NCI-H1092 (cell line): ENCODE data around the gene RAP1GAP.
"Not testable (repeated sequence)": the region's sequence is repeated elsewhere in the genome, so short reads cannot be mapped to it uniquely, and the experiment has no call there.

Experiments
- DNase-seq: peaks from one replicate; lab custom pipeline; 2025; lab: John Stamatoyannopoulos, UW

Gene RAP1GAP

DNA sequence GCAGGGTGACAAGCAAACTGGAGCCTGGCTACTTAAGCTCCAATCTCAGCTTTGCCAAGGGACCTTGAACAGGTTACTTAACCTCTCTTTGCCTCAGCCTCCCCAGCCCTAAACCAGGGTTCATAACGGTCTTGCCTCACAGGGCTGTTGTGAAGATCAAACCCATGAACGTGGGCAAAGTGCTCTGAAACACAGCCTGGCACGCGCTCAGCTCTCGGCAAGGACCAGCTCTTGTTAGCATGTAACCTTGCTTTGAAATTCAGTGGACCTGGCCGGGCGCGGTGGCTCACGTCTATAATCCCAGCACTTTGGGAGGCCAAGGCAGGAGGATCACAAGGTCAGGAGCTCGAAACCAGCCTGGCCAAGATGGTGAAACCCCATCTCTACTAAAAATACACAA, 24.8 kb downstream of the RAP1GAP start:
- DNase-seq: no peak

DNA sequence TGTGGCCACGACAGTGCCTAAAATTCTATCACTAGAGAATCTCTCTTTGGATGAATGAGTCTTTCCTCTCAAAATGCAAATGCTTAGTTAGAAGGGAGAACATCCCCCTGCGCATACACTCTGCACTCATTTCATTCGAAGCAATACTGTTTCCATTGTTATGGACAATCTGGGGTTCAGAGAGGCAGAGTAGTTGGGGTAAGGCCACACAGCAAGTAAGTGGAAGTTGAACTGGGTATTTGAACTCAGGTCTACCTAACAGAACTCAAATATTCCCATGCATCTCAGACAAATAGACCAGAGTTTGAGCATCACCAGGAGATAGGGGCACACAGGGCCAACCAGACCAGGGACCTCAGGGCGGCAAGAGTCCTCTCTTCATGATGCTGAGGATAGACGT, 25.5 kb downstream of the RAP1GAP start:
- DNase-seq: no peak

DNA sequence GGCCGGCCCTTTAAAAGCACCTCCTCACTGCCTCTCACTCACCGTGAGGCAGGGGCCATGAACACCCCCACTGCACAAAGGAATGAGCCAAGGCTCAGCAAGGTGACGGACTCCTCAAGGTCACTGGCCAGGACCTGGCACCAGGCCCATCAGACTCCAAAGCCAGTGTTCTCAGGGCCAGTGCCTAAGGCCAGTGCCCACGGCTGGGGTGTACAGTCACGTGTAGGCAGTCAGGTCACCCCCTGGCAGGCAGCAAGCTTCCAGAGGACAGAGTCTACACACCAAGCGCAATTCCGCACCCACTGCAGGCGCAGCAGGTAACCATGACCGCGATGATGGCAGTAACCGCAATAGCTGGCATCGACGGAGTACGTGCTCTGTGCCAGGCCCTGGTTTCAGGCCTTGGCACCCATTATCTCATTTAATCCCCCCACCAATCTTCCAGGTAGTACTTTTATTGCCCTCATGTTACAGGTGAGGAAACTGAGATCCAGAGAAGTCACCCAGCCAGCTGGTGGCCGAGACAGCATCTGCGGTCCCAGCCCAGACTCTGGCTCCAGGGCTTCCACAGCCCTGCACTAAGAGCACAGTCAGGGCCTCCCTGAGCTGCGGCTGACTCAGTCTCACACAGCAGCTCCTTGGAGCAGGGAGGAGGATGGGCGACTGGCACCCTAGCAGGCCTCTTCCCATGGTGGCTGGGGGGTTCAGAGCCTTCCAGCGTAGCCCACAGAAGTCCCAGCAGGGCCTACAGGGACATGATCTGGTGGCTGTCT, 27.0 kb downstream of the RAP1GAP start:
- DNase-seq: no peak

DNA sequence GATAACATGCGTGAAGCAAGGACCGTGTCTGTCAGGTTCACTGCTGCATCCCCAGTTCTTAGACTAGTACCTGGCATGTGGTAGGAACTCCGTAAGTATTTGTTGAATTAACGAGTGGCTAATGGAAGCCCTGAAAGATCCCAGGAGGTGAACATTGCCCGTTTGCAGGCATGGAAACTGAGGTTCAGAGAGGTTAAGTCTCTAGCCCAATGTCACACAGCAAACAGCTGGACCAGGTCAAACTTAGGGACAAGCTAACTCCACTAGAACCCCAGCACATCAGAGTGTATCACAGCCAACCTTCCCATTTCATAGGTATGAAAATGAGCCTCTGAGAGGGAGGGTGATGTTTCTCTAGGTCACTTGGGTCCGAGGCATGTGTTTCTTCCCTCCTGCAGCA, 27.6 kb downstream of the RAP1GAP start:
- DNase-seq: no peak

DNA sequence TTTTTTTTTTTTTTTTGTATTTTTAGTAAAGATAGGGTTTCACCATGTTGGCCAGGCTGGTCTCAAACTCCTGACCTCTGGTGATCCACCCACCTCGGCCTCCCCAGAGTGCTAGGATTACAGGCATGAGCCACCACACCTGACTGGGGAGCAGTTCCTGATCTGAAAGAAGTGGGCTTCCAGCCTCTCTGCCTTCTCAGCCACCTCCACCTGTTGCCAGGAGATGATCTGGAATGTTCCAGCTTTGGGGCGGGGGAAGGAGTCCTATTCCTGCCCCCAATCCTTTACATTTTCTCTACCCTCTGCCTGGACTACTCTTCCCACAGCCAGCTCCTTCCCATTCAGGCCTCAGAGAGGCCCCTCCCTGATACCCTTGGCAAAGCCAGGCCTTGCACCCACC, 28.1 kb downstream of the RAP1GAP start:
- DNase-seq: no peak

DNA sequence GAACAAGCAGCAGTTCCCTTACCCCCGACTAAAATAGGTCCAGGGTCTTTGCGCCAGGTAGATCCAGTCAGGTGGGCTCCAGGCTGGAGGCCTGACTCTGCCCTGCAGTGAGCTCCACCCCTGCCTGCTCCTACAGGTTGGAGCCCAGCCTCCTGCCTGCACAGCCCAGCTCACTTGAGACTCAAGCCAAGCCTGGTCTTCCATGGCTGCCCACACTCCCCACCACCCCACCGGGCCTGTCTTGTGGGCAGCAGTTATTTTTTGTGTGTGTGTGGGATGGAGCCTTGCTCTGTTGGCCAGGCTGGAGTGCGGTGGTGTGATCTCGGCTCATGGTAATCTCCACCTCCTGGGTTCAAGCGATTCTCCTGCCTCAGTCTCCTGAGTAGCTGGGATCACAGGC, 28.5 kb downstream of the RAP1GAP start:
- DNase-seq: no peak

DNA sequence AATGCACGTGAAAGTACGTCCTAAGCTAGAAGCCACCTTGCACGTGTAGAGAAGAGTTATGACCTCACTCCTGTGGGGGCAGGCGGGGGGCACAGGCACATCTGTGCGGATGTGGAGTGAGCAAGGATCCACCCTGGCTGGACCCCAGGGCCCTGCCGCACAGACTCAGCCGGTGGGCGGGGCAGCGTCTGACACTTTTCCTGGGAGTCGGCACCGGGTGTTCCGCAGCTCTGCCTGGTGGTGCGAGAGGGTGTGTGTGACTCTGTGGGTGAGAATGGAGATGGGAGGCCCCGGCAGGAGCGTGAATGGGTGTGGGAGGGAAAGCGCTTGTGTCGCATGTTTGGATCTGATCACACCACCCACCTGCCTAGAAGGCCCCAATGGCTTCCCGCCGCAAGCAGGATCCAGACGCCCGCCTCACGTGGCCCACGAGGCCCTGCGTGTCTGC, 29.5 kb downstream of the RAP1GAP start:
- DNase-seq: no peak

DNA sequence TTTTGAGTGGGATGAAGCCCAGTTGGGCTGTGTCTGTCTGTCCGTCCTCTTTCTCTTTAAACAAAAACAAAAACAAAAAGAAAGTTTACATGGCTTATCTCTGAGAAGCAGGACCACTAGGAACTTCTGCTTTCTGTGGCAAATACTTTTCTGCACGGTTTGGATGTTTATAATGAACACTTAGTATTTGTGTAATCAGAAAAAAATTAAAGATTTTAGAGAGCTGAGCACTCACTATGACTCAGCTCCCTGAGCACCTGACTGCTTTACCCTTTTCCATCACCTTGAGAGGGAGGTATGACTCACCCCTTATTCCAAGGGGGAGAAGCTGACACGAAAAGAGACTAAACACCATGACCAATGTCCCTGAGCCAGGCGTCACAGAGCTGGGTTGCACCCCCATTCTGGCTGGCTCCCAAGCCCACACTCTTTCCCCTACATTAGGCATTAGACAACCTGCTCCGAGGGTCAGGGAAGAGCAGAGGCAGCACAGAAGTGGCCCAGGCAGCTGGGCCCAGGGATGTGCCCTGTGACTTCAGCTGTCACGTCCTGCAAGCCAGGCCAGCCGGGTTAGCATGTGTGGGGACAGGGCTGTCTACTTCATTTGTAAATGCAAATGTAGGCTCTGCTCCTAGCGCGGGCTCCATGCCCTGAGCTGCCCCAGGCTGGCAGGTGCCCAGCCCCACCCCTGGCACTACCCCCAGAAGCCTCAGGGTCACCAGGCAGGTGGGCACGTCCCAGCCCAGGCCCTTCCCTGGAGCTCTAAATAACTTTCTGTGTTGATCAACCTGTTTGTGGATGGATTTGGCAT, 30.4 kb downstream of the RAP1GAP start:
- no peak for DNase-seq

DNA sequence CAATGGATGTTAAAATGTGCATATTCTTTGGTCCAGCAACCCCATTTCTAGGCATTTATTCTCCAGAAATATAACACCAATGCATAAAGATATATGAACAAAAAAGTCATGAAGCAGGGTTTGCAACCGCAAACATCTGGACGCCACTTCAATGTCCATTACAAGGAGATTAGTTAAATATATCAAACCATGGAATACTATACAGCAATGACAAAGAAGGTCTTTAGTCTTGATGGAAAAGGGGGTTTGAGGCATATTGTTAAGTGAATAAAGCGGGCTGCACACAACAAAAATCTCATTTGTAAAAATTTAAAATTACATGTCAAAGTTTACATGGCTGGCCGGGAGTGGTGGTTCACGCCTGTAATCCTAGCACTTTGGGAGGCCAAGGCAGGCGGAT, 31.6 kb downstream of the RAP1GAP start:
- no peak for DNase-seq

DNA sequence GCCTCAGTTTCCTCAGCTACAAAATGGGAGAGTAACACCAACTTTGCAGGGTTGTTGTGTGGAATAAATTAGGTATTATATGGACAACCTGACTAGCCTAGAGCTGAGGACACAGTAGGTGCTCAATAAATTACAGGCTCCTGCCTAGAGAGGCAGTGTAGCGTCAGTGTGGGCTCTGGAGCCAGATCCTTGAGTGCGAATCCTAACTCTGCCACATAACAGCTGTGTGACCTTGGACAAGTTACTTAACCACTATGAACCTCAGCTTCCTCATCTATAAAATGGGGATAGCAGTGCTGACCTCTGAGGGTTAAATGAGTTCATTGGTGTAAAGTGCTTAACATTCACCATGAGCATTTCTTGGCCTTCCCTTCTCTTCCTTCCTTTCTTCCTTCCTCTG, 33.1 kb downstream of the RAP1GAP start:
- no peak for DNase-seq

DNA sequence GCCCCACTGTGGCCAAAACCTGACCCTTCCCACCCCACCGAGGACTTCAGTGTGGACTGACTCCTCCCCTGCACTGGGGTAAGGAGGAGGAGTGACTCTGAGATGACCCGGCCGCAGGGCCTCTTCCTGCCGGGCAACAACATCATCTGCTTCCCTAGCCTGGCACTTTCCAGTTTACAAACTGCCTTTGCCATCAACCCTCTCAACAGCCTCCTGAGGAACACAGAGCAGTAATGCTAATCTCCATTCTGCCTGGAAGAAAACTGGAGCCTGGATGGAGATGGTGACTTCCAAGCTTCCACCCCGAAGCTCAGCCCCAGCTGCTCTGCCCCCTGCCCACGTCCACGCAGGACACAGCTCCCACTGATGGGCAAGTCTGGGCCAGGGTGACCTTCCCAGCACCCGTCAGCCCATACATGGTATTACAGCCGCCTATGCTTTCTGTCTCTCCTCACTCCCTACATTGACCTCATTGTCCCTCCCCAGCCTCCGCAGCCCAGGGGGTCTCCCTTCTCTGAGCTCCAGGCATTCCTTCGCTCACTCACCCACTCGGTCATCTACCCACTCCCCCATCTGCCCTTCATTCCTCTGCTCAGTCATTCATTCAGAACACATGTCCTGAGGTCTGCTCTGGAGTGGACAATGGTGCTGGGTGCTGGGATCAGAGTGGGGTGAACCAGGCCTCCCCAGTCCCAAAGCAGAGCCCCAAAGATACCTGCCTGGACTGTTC, 34.2 kb downstream of the RAP1GAP start:
- DNase-seq: no peak

DNA sequence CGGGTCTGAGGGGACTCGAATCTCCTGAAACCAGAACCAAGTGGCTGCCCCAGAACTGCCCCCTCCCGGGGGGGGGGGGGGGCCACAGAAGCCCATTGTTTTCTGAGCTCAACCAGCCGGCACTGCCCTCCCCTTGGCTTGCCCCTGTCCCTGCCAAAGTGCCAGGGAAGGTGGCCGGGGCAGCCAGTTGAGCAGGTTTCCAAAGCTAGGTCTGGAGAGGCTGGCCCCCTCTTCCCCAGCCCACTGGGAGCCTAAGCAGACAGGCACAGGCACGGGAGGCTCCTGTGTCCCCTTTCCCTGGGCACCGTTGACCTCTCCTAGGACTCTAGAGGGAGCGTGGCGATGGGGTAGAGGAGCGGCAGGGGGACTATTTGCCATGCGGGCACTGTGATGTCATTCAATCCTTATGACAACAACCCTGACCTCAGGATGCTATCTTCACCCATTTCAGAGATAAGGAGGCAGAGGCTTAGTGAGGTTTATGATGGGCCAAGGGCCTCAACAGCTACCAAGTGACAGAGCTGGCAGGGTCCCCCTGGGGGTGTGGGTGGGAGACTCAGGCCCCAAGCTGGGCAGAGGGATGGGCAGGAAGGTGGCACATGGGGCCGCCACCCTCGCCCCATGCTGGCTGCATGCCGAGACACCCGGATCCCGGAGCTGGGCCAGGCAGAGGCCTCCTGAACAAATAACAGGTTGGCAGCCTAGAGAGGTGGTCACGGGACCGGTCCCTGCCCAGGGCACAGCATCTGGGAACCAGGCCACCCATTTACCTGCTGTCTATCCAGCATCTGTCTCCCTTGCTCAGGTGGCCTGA, 35.0 kb downstream of the RAP1GAP start:
- DNase-seq: no peak

DNA sequence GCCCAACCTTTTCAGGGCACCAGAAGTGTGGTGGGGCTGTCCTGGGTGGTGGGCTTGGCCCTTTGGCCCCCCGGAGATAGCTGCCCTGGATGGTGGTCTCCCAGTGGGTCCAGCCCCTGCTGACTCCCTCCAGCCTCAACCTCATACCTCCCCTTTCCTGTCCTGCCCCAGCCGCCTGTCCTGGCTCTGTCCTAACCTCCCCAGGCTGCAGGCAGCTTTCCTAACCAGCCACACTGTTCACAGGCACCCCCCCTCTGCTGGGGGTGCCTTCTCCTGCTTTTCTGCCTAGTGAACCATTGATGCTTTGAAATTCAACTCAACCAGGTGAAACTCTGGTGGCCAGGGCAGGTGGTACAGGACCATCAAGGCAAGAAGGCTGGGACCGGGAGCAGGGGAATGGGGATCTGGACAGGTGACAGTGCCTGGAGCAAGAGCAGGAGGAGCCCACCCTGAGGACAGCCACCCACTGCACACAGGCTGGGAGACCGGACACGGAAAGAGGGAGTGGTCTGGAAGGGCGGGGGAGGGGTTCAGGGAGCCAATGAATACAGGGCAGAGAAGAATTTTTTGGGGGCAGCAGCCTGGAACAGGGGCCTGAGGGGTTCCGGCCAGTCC, 35.9 kb downstream of the RAP1GAP start:
- no peak for DNase-seq

DNA sequence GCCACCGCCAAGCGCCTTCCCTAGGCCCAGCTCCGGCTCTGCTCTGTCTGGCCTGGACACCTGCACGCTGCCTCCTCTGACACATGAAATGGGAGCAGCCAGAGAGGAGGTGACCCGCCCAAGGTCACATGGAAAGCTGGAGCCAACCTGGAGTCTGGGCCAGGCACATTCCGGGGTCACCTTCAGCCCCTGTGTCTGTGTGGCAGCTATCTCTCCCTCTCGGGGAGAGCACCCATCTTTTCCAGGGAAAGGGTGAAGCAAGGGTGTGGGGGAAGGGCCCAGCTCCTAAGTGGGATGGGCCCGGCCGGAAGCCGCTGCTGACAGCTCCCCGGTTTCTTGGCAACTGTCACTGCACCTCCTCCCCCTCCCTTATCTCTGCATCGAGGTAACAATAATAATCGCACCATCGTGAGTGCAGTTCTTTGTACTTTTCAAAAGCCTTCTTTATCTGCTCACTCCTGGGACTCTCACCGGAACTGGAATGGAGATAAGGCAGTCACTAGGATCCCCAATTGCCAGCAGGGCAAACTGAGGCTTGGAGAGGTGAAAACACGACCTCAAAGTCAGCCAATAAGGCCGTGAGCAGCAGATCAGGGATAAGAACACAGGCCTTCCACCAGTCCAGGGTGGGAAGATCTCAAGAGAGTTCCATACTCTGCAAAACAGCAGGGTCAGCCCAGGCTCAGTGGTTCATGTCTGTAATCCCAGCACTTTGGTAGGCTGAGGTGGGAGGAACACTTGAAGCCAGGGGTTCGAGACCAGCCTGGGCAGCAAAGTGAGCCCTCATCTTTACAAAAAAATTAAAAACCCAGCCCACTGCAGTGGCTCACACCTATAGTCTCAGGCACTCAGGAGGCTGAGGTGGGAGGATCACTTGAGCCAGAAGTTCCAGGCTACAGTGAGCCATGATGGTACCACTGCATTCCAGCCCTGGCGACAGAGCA, 36.9 kb downstream of the RAP1GAP start:
- DNase-seq: no peak

DNA sequence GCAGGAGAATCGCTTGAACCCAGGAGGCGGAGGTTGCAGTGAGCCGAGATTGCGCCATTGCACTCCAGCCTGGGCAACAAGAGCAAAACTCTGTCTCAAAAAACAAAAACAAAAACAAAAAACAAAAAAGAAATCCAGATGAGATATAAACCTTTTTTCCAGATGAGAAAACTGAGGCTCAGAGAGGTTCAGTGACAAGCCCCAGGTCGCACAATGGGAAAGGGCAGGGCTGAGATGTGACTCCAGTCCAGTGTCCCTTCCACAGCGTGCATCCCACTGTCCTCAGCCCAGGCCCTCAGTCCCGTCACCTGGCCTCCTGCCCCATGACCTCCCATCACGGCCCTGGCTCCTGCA, 37.6 kb downstream of the RAP1GAP start:
- not testable (repeated sequence) for DNase-seq

DNA sequence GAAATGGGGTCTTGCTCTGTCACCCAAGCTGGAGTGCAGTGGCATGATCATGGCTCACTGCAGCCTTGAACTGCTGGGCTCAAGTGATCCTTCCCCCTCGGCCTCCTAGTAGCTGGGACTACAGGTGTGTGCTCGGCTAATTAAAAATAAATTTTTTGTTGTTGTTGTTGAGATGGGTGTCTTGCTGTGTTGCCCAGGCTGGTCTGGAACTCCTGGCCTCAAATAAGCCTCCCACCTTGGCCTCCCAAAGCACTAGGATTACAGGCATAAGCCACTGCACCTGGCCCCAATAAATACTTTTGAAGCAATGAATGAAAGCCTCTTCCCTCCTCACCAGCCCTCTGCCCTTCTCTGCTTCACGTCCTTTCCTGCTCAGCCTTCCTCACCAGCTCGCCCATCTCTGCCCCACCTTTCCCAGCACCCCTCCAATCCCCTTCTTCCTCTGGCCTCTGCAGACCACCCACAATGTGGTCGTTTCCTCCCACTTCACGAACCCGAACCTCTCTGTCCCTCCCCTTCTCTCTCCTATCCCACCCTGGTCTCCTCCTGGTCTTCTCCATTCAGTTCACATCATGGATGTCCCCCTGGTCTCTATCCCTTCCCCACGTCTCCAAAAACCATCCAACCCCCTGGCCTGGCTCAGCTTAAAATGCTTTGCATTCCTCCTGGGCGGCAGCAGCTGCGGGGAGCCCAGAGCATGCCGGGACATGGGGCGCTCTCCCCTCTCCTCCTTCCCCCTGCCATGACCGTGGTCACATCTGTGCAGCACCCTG, 38.4 kb downstream of the RAP1GAP start:
- DNase-seq: no peak

DNA sequence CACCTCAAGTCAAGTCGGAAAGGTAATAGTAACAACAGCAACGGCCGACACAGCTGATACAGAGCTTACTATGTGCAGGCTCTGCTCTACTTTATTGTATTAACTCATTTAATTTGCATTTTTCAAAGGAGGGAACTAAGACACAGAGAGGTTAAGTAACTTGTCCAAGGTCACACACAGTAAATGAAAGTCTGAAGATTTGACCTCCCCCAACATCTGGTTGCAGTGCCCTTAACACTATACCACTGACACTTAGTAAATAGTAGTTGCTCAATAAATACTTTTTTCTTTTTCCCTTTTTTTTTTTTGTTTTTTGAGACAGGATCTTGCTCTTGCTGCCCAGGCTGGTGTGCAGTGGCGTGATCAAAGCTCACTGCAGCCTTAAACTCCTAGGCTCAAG, 39.2 kb downstream of the RAP1GAP start:
- DNase-seq: no peak

DNA sequence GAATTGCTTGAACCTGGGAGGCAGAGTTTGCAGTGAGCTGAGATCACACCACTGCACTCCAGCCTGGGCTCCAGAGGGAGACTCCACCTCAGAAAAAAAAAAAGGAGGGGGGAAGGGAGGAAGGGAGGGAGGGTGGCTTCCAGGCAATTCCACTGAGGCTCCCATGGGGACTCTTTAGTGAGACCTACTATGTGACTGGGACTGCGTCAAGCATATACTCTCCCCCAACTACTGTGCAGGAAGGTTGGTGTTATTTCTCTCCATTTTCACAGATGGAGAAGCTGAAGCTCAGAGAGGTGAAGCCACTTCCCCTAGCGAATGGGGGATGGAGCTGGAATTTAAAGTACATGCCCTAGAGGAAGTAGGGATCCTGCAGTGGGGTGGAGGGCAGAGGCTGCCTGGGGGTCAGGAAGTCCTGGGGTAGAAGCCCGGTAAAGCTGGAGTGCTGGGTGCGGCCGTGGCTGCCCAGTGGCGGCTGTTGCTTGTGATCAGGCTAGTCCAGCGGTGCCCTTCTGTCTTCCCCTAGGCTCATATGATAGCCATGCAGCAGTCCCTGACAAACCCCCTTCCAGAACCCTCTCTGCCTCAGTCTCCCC, 40.3 kb downstream of the RAP1GAP start:
- no peak for DNase-seq

DNA sequence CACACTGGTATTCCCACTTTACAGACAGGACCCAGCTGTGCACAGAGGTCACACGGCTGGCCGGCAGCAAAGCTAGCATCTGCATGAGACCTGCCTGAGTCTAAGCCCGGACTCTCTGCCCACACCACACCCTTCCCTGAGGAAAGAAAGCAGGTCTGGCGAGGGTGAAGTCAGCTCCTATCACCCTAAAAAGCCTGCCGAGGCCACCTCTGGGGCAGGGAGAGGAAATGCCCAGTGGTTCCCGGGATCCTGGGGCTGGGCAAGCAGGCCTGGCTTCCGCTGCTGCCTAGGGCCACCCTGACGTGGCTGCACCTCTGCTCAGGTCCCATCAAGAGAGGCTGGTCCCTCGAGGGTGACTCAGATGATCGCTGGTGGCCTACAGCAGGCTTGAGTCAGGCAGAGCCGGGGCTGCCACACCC, 42.2 kb downstream of the RAP1GAP start:
- no peak for DNase-seq
